Measurements from ENCODE around the gene SLC66A2. TPM values are rescaled to one million over a fixed set of nuclear protein-coding genes. Genes with fewer than 3 reads are reported as not detected.

The SLC66A2 gene
- total and polyA plus RNA-seq, 10 of the 15 experiments (the other 5 are each of a cell fraction or from before 2014, with no cell fraction given): 0.69 to 42.5 (median 14.8) TPM

DNA sequence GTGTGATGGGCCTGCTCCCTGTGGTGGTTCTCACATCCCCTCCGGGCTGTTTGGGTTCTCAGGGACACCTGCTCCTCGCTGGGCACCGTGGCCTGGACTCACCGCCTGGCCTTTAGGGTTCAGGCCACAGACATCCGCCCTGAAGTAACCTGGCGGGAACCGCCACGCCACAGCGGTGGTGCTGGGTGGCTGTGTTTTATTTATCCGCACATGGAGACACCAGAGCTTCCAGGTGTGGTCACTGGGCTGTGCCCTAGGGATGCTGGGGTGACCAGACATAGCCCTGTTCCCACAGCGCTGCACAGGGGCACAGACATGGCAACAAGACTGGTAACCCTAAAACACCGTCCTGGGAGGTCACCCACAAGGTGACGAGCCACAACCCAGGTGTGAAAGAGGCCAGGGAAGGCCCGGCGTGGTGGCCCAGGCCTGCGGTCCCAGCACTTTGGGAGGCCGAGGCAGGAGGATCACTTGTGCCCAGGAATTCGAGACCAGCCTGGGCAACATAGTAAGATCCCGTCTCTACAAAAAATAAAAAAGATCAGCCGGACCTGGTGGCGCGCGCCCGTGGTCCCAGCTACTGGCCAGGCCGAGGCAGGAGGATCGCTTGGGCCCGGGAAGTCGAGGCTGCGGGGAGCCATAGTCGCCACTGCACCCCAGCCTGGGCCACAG lies 12.3 kb upstream of the SLC66A2 start:
- DNase-seq (ENCODE audit: low read depth, low spot score) (no peak), FAIRE-seq (no peak), ATAC-seq (no peak)
- RAD21 ChIA-PET (ENCODE audit: unreplicated experiment): interaction anchor here (0.6 to 2.4 kb wide), 8 partner anchors 9 to 184 kb away, joined by 3 to 9 read pairs (median 5); partner anchors contain the start of genes SLC66A2 and TXNL4A
- SMC1A ChIA-PET (ENCODE audit: uncharacterized antibody, unreplicated experiment): interaction anchor here (0.6 to 2.5 kb wide), 12 partner anchors 9 to 249 kb away, joined by 3 to 13 read pairs (median 4); partner anchors contain the start of gene RBFA
- Histone ChIP-seq H3K27ac (ENCODE audit: control insufficient read depth, insufficient read depth) (peak overlapping the region; percentile 55), H3K4me2 (ENCODE audit: control insufficient read depth, insufficient read depth) (peak overlapping the region; percentile 82), H3K4me1 (ENCODE audit: control insufficient read depth, insufficient read depth, low read length) (peaks cover 25% of the 10 kb centered on the region), H3K9ac (ENCODE audit: control insufficient read depth, insufficient read depth, low read length) (peak overlapping the region; percentile 69; the same call in 1 of the 2 replicates), H3K9me3 (replicated peaks; ENCODE audit: control insufficient read depth, insufficient read depth, low read length) (no peaks in the 10 kb centered on the region), H3K27me3 (replicated peaks in 1 of 2; ENCODE audit: control insufficient read depth in 2 of 2, insufficient read depth in 2 of 2, low read length in 1 of 2) (no peaks in the 10 kb centered on the region), H4K20me1 (ENCODE audit: control insufficient read depth, insufficient read depth) (no peaks in the 10 kb centered on the region), H3K36me3 (ENCODE audit: control insufficient read depth in 2 of 2, insufficient read depth in 2 of 2, low read length in 1 of 2) (no peaks in the 10 kb centered on the region), H2AFZ (ENCODE audit: control insufficient read depth, low read depth, low read length) (peak overlapping the region; percentile 80), H3K4me3 (peak overlapping the region; percentile 37), H3K79me2 (ENCODE audit: control insufficient read depth, insufficient read depth, low read length) (no peaks in the 10 kb centered on the region; the same call in 1 of the 2 replicates)
- POLR2A ChIA-PET: interaction anchor here (0.8 to 1.3 kb wide), 5 partner anchors 19 to 185 kb away, joined by 3 to 4 read pairs (median 3); no protein-coding TSS in a partner anchor
- intact Hi-C loops (cut with micrococcal nuclease; ENCODE audit: unreplicated experiment): loop anchor here (2.0 to 5.0 kb wide), 3 partner anchors 144 to 283 kb away; partner anchors contain the start of gene ADNP2
- in situ Hi-C loops (cut with MboI): no loop called here
- TF ChIP-seq SMARCA5 (IDR thresholded peaks at IDR 0.05): 0 out of 2 replicates have a peak, but pooled peaks have one; percentile 37
- 0 out of 2 replicates have a peak, but pooled peaks have one; percentile 30 for TF ChIP-seq TCF12 (IDR thresholded peaks at IDR 0.05; ENCODE audit: low read depth, low read length)
- TF ChIP-seq, protein P1, sequence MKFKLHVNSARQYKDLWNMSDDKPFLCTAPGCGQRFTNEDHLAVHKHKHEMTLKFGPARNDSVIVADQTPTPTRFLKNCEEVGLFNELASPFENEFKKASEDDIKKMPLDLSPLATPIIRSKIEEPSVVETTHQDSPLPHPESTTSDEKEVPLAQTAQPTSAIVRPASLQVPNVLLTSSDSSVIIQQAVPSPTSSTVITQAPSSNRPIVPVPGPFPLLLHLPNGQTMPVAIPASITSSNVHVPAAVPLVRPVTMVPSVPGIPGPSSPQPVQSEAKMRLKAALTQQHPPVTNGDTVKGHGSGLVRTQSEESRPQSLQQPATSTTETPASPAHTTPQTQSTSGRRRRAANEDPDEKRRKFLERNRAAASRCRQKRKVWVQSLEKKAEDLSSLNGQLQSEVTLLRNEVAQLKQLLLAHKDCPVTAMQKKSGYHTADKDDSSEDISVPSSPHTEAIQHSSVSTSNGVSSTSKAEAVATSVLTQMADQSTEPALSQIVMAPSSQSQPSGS (IDR thresholded peaks at IDR 0.05; ENCODE audit: low read length): no peak
- peak; percentile 8; the same call in 1 of the 2 replicates for TF ChIP-seq SPI1 (IDR thresholded peaks at IDR 0.05; ENCODE audit: borderline replicate concordance, insufficient read depth, low read depth, low read length)
- no peak for TF ChIP-seq BMI1 (IDR thresholded peaks at IDR 0.05; ENCODE audit: borderline replicate concordance)
- TF ChIP-seq NR2F1 (conservative IDR thresholded peaks at IDR 0.05): peak; percentile 38; the same call in 1 of the 2 replicates
- no peak for TF ChIP-seq TARDBP (IDR thresholded peaks at IDR 0.05; ENCODE audit: borderline replicate concordance)
- BruUV-seq (replicated peaks): no TSS peak
- CTCF ChIA-PET: interaction anchor here (0.7 to 2.5 kb wide), 12 partner anchors 10 to 195 kb away, joined by 3 to 9 read pairs (median 4); partner anchors contain the start of gene TXNL4A
- 46% methylated on average over 30 of the region's 30 CpGs for WGBS (ENCODE audit: insufficient coverage, insufficient replicate concordance, low lambda C conversion rate, missing lambda C conversion rate)

Data from GM12878 (cell line).